Measurements from ENCODE around the gene CENPO.

CENPO gene

DNA sequence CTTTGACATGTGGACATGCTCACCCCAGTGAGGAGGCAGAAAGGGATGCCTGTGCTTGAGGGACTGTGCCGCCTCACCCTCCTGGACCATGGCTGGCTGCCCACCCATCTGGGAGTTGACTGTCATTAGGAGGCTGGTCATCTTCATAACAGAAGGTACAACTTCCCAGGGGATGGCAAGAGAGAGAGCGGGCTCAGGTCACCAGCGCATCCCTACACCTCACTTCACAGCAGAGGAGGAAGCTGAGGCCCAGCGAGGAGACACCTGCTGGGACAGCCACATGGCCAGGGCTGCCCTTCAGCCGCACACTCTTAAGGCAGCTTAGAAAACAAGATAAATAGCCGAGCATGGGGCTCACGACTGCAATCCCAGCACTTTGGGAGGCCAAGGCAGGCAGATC lies 67.4 kb downstream of the CENPO start:
- H3K36me3 ChIP-seq (replicated peaks; ENCODE audit: low read depth, low read length), result peaks cover 27% of the 10 kb centered on the region
- no peak overlapping the region for H3K4me2 ChIP-seq (ENCODE audit: low read length)
- H4K20me1 ChIP-seq (ENCODE audit: insufficient read depth, low read length), result peaks cover 67% of the 10 kb centered on the region
- no peak overlapping the region for H3K4me3 ChIP-seq (ENCODE audit: low read length)
- H3K27ac ChIP-seq (ENCODE audit: low read length), result no peak overlapping the region
- H3K4me1 ChIP-seq (ENCODE audit: low read length), result no peaks in the 10 kb centered on the region
- no peak overlapping the region for H2AFZ ChIP-seq (ENCODE audit: low read depth, low read length)
- H3K27me3 ChIP-seq (ENCODE audit: low read depth, low read length), result no peaks in the 10 kb centered on the region
- no peaks in the 10 kb centered on the region for H3K9me3 ChIP-seq (ENCODE audit: insufficient read depth, low read length)
- TF ChIP-seq EZH2phosphoT487 (IDR thresholded peaks at IDR 0.05; ENCODE audit: low read depth) (no peak), CTCF (IDR thresholded peaks at IDR 0.05; ENCODE audit: low read depth, low read length) (no peak)
- H3K79me2 ChIP-seq (ENCODE audit: low read length), result peaks cover 75% of the 10 kb centered on the region
- no peak overlapping the region for H3K9ac ChIP-seq (ENCODE audit: low read length)

- H3K79me2 ChIP-seq (ENCODE audit: low read length), result peaks cover 73% of the 10 kb centered on the region
- H3K27me3 ChIP-seq (ENCODE audit: low read depth, low read length), result no peaks in the 10 kb centered on the region
- no peak overlapping the region for H3K9ac ChIP-seq (ENCODE audit: low read length)
- TF ChIP-seq CTCF (IDR thresholded peaks at IDR 0.05; ENCODE audit: low read depth, low read length) (no peak), EZH2phosphoT487 (IDR thresholded peaks at IDR 0.05; ENCODE audit: low read depth) (no peak)
- H3K9me3 ChIP-seq (ENCODE audit: insufficient read depth, low read length), result no peaks in the 10 kb centered on the region
- H4K20me1 ChIP-seq (ENCODE audit: insufficient read depth, low read length), result peaks cover 65% of the 10 kb centered on the region
- H3K36me3 ChIP-seq (replicated peaks; ENCODE audit: low read depth, low read length), result peaks cover 30% of the 10 kb centered on the region
- H3K4me3 ChIP-seq (ENCODE audit: low read length), result no peak overlapping the region
- no peak overlapping the region for H2AFZ ChIP-seq (ENCODE audit: low read depth, low read length)
- no peak overlapping the region for H3K4me2 ChIP-seq (ENCODE audit: low read length)
- H3K4me1 ChIP-seq (ENCODE audit: low read length), result no peaks in the 10 kb centered on the region
- H3K27ac ChIP-seq (ENCODE audit: low read length), result no peak overlapping the region
Measured at GRCh38 chr2:24861500-24861899, 68.3 kb downstream of the CENPO start.

- Histone ChIP-seq H3K4me2 (ENCODE audit: low read length) (no peak overlapping the region), H3K9ac (ENCODE audit: low read length) (no peak overlapping the region), H4K20me1 (ENCODE audit: insufficient read depth, low read length) (peaks cover 59% of the 10 kb centered on the region), H2AFZ (ENCODE audit: low read depth, low read length) (no peak overlapping the region), H3K4me3 (ENCODE audit: low read length) (no peak overlapping the region), H3K27ac (ENCODE audit: low read length) (no peak overlapping the region), H3K36me3 (replicated peaks; ENCODE audit: low read depth, low read length) (peaks cover 27% of the 10 kb centered on the region), H3K9me3 (ENCODE audit: insufficient read depth, low read length) (no peaks in the 10 kb centered on the region), H3K27me3 (ENCODE audit: low read depth, low read length) (no peaks in the 10 kb centered on the region), H3K79me2 (ENCODE audit: low read length) (peaks cover 71% of the 10 kb centered on the region), H3K4me1 (ENCODE audit: low read length) (no peaks in the 10 kb centered on the region)
- no peak for TF ChIP-seq CTCF (IDR thresholded peaks at IDR 0.05; ENCODE audit: low read depth, low read length)
- TF ChIP-seq EZH2phosphoT487 (IDR thresholded peaks at IDR 0.05; ENCODE audit: low read depth), result no peak
Measured at GRCh38 chr2:24863641-24864040, 70.4 kb downstream of the CENPO start.

- H4K20me1 ChIP-seq (ENCODE audit: insufficient read depth, low read length), result peaks cover 44% of the 10 kb centered on the region
- no peak overlapping the region for H3K9ac ChIP-seq (ENCODE audit: low read length)
- H3K4me3 ChIP-seq (ENCODE audit: low read length), result no peak overlapping the region
- H2AFZ ChIP-seq (ENCODE audit: low read depth, low read length), result no peak overlapping the region
- peaks cover 43% of the 10 kb centered on the region for H3K79me2 ChIP-seq (ENCODE audit: low read length)
- peaks cover 32% of the 10 kb centered on the region for H3K36me3 ChIP-seq (replicated peaks; ENCODE audit: low read depth, low read length)
- no peaks in the 10 kb centered on the region for H3K4me1 ChIP-seq (ENCODE audit: low read length)
- no peaks in the 10 kb centered on the region for H3K27me3 ChIP-seq (ENCODE audit: low read depth, low read length)
- H3K4me2 ChIP-seq (ENCODE audit: low read length), result no peak overlapping the region
- no peak overlapping the region for H3K27ac ChIP-seq (ENCODE audit: low read length)
- no peaks in the 10 kb centered on the region for H3K9me3 ChIP-seq (ENCODE audit: insufficient read depth, low read length)
- TF ChIP-seq CTCF (IDR thresholded peaks at IDR 0.05; ENCODE audit: low read depth, low read length) (no peak), EZH2phosphoT487 (IDR thresholded peaks at IDR 0.05; ENCODE audit: low read depth) (no peak)
Measured at GRCh38 chr2:24866946-24867345, 73.7 kb downstream of the CENPO start.

Data from OCI-LY3 (cell line).